ENCODE measurements around the gene EID2.

GRCh38 chr19:39550197-39550596 lies 10.2 kb upstream of the EID2 start:
- TF ChIP-seq, protein P1, sequence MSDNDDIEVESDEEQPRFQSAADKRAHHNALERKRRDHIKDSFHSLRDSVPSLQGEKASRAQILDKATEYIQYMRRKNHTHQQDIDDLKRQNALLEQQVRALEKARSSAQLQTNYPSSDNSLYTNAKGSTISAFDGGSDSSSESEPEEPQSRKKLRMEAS (IDR thresholded peaks at IDR 0.05) = no peak
- TF ChIP-seq EP300 (IDR thresholded peaks at IDR 0.05; ENCODE audit: borderline replicate concordance) (no peak), RAD21 (IDR thresholded peaks at IDR 0.05; ENCODE audit: low read depth) (no peak), NFIC (IDR thresholded peaks at IDR 0.05) (no peak), TAF1 (IDR thresholded peaks at IDR 0.05; ENCODE audit: low read depth) (no peak), EGR1 (IDR thresholded peaks at IDR 0.05) (no peak), CREB1 (IDR thresholded peaks at IDR 0.05; ENCODE audit: low read depth) (no peak)
- TF ChIP-seq, protein P2, sequence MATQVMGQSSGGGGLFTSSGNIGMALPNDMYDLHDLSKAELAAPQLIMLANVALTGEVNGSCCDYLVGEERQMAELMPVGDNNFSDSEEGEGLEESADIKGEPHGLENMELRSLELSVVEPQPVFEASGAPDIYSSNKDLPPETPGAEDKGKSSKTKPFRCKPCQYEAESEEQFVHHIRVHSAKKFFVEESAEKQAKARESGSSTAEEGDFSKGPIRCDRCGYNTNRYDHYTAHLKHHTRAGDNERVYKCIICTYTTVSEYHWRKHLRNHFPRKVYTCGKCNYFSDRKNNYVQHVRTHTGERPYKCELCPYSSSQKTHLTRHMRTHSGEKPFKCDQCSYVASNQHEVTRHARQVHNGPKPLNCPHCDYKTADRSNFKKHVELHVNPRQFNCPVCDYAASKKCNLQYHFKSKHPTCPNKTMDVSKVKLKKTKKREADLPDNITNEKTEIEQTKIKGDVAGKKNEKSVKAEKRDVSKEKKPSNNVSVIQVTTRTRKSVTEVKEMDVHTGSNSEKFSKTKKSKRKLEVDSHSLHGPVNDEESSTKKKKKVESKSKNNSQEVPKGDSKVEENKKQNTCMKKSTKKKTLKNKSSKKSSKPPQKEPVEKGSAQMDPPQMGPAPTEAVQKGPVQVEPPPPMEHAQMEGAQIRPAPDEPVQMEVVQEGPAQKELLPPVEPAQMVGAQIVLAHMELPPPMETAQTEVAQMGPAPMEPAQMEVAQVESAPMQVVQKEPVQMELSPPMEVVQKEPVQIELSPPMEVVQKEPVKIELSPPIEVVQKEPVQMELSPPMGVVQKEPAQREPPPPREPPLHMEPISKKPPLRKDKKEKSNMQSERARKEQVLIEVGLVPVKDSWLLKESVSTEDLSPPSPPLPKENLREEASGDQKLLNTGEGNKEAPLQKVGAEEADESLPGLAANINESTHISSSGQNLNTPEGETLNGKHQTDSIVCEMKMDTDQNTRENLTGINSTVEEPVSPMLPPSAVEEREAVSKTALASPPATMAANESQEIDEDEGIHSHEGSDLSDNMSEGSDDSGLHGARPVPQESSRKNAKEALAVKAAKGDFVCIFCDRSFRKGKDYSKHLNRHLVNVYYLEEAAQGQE (IDR thresholded peaks at IDR 0.05; ENCODE audit: low read depth) = no peak
